Measurements from ENCODE around the gene ABCC10. TPM values are rescaled to one million over a fixed set of nuclear protein-coding genes. Genes with fewer than 3 reads are reported as not detected.
A peak's percentile ranks its signal among the peaks of the same experiment; 100 is the strongest.
"Not testable (repeated sequence)": the region's sequence is repeated elsewhere in the genome, so short reads cannot be mapped to it uniquely, and the experiment has no call there.

The ABCC10 gene, protein sequence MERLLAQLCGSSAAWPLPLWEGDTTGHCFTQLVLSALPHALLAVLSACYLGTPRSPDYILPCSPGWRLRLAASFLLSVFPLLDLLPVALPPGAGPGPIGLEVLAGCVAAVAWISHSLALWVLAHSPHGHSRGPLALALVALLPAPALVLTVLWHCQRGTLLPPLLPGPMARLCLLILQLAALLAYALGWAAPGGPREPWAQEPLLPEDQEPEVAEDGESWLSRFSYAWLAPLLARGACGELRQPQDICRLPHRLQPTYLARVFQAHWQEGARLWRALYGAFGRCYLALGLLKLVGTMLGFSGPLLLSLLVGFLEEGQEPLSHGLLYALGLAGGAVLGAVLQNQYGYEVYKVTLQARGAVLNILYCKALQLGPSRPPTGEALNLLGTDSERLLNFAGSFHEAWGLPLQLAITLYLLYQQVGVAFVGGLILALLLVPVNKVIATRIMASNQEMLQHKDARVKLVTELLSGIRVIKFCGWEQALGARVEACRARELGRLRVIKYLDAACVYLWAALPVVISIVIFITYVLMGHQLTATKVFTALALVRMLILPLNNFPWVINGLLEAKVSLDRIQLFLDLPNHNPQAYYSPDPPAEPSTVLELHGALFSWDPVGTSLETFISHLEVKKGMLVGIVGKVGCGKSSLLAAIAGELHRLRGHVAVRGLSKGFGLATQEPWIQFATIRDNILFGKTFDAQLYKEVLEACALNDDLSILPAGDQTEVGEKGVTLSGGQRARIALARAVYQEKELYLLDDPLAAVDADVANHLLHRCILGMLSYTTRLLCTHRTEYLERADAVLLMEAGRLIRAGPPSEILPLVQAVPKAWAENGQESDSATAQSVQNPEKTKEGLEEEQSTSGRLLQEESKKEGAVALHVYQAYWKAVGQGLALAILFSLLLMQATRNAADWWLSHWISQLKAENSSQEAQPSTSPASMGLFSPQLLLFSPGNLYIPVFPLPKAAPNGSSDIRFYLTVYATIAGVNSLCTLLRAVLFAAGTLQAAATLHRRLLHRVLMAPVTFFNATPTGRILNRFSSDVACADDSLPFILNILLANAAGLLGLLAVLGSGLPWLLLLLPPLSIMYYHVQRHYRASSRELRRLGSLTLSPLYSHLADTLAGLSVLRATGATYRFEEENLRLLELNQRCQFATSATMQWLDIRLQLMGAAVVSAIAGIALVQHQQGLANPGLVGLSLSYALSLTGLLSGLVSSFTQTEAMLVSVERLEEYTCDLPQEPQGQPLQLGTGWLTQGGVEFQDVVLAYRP (N-terminal part only)
- total RNA-seq, result 10 to 100 TPM; 67.2 to 72.6 TPM
- polyA plus RNA-seq, result 10 to 100 TPM in 2 of 3 donors, 1 to 10 TPM in 1; 9.6 to 15.9 (median 10.6) TPM
- total RNA-seq, result 40.9 to 66.2 (median 55.9) reads per million in 6 experiments

GRCh38 chr6:43427406-43428111 lies at the start of gene ABCC10:
TSS of gene ABCC10 (plus strand) at chr6:43427541. CDS start at chr6:43427979, 438 bp downstream.
- peaks cover 14 to 33% (median 26%) of the 10 kb centered on the region in 4 donors for H3K4me1 Mint-ChIP-seq
- DNase-seq, result peak; percentile 89 to 97 (median 96)
- no peaks in the 10 kb centered on the region for H3K27me3 Mint-ChIP-seq
- POLR2A ChIA-PET, result interaction anchor here (0.7 to 2.2 kb wide), 24 partner anchors 9 to 1355 kb away, joined by 3 to 17 read pairs (median 3); partner anchors contain the start of genes BICRAL, CNPY3, CRIP3 and CUL9
- peak within 1 kb of the TSS; percentile 92 to 100 (median 98) for H3K27ac Mint-ChIP-seq
- peak; percentile 90 to 92 for ATAC-seq
- H3K36me3 Mint-ChIP-seq, result peaks cover 0 to 9% (median 3%) of the 10 kb centered on the region in 3 donors
- H3K9me3 Mint-ChIP-seq, result no peaks in the 10 kb centered on the region
- peak within 1 kb of the TSS; percentile 87 to 97 (median 95) for H3K4me3 Mint-ChIP-seq

GRCh38 chr6:43377710-43378229 lies 49.6 kb upstream of the ABCC10 start:
- no peak for ATAC-seq
- H3K27me3 Mint-ChIP-seq, result peaks cover 0 to 2% (median 0%) of the 10 kb centered on the region in 5 donors
- no peak for DNase-seq
- POLR2A ChIA-PET, result interaction anchor here (0.9 to 10.2 kb wide), 3 partner anchors 9 to 92 kb away, joined by 3 to 146 read pairs (median 4); partner anchors contain the start of gene ZNF318
- no peak overlapping the region for H3K4me3 Mint-ChIP-seq
- no peak overlapping the region for H3K27ac Mint-ChIP-seq
- H3K36me3 Mint-ChIP-seq, result no peaks in the 10 kb centered on the region
- H3K4me1 Mint-ChIP-seq, result peaks cover 9 to 71% (median 31%) of the 10 kb centered on the region in 4 donors
- H3K9me3 Mint-ChIP-seq, result no peaks in the 10 kb centered on the region

- no peak for DNase-seq
- no peak for ATAC-seq
- H3K36me3 Mint-ChIP-seq, result no peaks in the 10 kb centered on the region
- POLR2A ChIA-PET, result interaction anchor here (0.6 to 10.2 kb wide), 3 partner anchors 10 to 212 kb away, joined by 3 to 146 read pairs (median 5); partner anchors contain the start of gene ZNF318
- H3K27me3 Mint-ChIP-seq, result peaks cover 0 to 2% (median 0%) of the 10 kb centered on the region in 5 donors
- H3K27ac Mint-ChIP-seq, result no peak overlapping the region
- no peaks in the 10 kb centered on the region for H3K9me3 Mint-ChIP-seq
- H3K4me3 Mint-ChIP-seq, result no peak overlapping the region
- H3K4me1 Mint-ChIP-seq, result peaks cover 13 to 72% (median 36%) of the 10 kb centered on the region in 4 donors
These were observed 48.7 kb upstream of the ABCC10 start for GRCh38 chr6:43378631-43379030.

DNA sequence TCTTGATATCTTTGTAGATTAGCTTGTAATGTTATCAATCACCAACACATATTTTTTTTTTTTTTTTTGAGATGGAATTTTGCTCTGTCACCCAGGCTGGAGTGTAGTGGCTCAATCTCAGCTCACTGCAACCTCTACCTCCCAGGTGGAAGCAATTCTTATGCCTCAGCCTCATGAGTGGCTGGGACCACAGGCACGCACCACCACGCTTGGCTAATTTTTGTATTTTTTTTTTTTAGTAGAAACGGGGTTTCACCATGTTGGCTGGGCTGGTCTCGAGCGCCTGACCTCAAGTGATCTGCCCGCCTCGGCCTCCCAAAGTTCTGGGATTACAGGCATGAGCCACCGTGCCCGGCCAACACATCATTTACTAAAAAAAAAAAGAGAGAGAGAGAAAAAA lies 46.5 kb upstream of the ABCC10 start:
- H3K36me3 Mint-ChIP-seq, ATAC-seq, DNase-seq, H3K27me3 Mint-ChIP-seq, H3K9me3 Mint-ChIP-seq, H3K4me3 Mint-ChIP-seq: not testable (repeated sequence)
- POLR2A ChIA-PET, result interaction anchor here (10.2 kb wide), 1 partner anchor 12 kb away, joined by 146 read pairs; the partner anchor contains the start of gene ZNF318
- peaks cover 16 to 85% (median 58%) of the 10 kb centered on the region in 4 donors for H3K4me1 Mint-ChIP-seq
- peak overlapping the region in 3 of 10 donors; percentile 5 to 47 (median 34) for H3K27ac Mint-ChIP-seq

- Mint-ChIP-seq H3K4me3 (peak overlapping the region; percentile 45 to 80 (median 72)), H3K9me3 (no peaks in the 10 kb centered on the region), H3K4me1 (peaks cover 17 to 78% (median 58%) of the 10 kb centered on the region in 4 donors), H3K27me3 (peaks cover 0 to 2% (median 0%) of the 10 kb centered on the region in 5 donors), H3K27ac (peak overlapping the region; percentile 81 to 99 (median 92)), H3K36me3 (no peaks in the 10 kb centered on the region)
- DNase-seq, result no peak
- no peak for ATAC-seq
- POLR2A ChIA-PET, result interaction anchor here (0.7 to 10.2 kb wide), 16 partner anchors 9 to 454 kb away, joined by 3 to 146 read pairs (median 3); partner anchors contain the start of genes ABCC10, CNPY3, LRRC73 and TJAP1
These were observed 44.2 kb upstream of the ABCC10 start for GRCh38 chr6:43383021-43383667.

DNA sequence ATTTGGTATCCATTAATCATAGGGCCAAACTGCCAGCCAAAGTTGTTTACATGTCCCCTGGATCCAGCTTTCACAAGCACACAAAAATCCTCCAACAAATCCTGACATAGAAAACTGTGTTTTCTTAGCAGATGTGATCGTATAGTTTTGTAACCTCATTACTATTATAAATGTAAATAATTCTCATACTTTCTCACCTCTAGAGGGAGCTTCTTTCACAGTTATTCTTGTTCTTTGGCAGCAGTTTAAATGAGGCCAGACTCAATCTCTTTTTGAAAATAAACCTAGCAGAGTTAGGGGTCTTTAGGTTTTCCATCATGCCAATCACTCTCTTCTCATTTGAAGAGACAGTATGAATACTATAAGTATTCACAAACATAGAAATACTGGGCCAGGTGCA lies 40.8 kb upstream of the ABCC10 start:
- no peaks in the 10 kb centered on the region for H3K9me3 Mint-ChIP-seq
- peaks cover 28 to 71% (median 66%) of the 10 kb centered on the region in 4 donors for H3K4me1 Mint-ChIP-seq
- DNase-seq (peak in 2 of 10 donors; percentile 45 to 62), ATAC-seq (no peak)
- H3K36me3 Mint-ChIP-seq, result no peaks in the 10 kb centered on the region
- peak overlapping the region in 8 of 10 donors; percentile 26 to 88 (median 52) for H3K27ac Mint-ChIP-seq
- H3K4me3 Mint-ChIP-seq, result no peak overlapping the region
- peaks cover 2 to 13% (median 3%) of the 10 kb centered on the region in 5 donors for H3K27me3 Mint-ChIP-seq
- POLR2A ChIA-PET, result interaction anchor here (0.6 to 10.2 kb wide), 5 partner anchors 9 to 162 kb away, joined by 3 to 146 read pairs (median 4); partner anchors contain the start of genes ABCC10 and ZNF318

- Mint-ChIP-seq H3K27ac (no peak overlapping the region), H3K9me3 (no peaks in the 10 kb centered on the region), H3K36me3 (no peaks in the 10 kb centered on the region), H3K27me3 (peaks cover 3 to 27% (median 3%) of the 10 kb centered on the region in 5 donors), H3K4me3 (peak overlapping the region in 1 of 10 donors; percentile 1), H3K4me1 (peaks cover 27 to 69% (median 56%) of the 10 kb centered on the region in 4 donors)
- ATAC-seq, result no peak
- DNase-seq, result no peak
- POLR2A ChIA-PET, result interaction anchor here (5.7 kb wide), 1 partner anchor 21 kb away, joined by 29 read pairs; the partner anchor contains the start of gene ZNF318
These were observed 37.5 kb upstream of the ABCC10 start for GRCh38 chr6:43389730-43390295.

- not testable (repeated sequence) for DNase-seq, H3K36me3 Mint-ChIP-seq, ATAC-seq, H3K9me3 Mint-ChIP-seq
- Mint-ChIP-seq H3K27ac (peak overlapping the region in 6 of 10 donors; percentile 3 to 77 (median 53)), H3K27me3 (peaks cover 3 to 27% (median 3%) of the 10 kb centered on the region in 5 donors), H3K4me1 (peaks cover 27 to 58% (median 46%) of the 10 kb centered on the region in 4 donors), H3K4me3 (peak overlapping the region; percentile 17 to 89 (median 78))
- POLR2A ChIA-PET, result interaction anchor here (5.7 kb wide), 1 partner anchor 22 kb away, joined by 29 read pairs; the partner anchor contains the start of gene ZNF318
These were observed 36.4 kb upstream of the ABCC10 start for GRCh38 chr6:43390753-43391439.

GRCh38 chr6:43391440-43392031 lies 35.8 kb upstream of the ABCC10 start:
- ATAC-seq, result peak; percentile 85 to 87
- H3K27ac Mint-ChIP-seq, result peak overlapping the region in 7 of 10 donors; percentile 15 to 77 (median 45)
- no peaks in the 10 kb centered on the region for H3K9me3 Mint-ChIP-seq
- peak in 7 of 10 donors; percentile 30 to 56 (median 46) for DNase-seq
- H3K36me3 Mint-ChIP-seq, result no peaks in the 10 kb centered on the region
- H3K4me3 Mint-ChIP-seq, result peak overlapping the region; percentile 17 to 89 (median 78)
- peaks cover 23 to 55% (median 41%) of the 10 kb centered on the region in 4 donors for H3K4me1 Mint-ChIP-seq
- H3K27me3 Mint-ChIP-seq, result peaks cover 3 to 27% (median 3%) of the 10 kb centered on the region in 5 donors
- POLR2A ChIA-PET, result interaction anchor here (0.7 to 5.7 kb wide), 2 partner anchors 8 to 23 kb away, joined by 3 to 29 read pairs; partner anchors contain the start of gene ZNF318
